B cell (primary cell): ENCODE data around the gene GATA3. TPM values are rescaled to one million over a fixed set of nuclear protein-coding genes. Genes with fewer than 3 reads are reported as not detected.
A peak's percentile ranks its signal among the peaks of the same experiment; 100 is the strongest.

ENCODE experiments used
- ATAC-seq: fragments of 200-7000 bp; cut with Tn5 transposase; one replicate; pipeline ENCODE4 v1.10.0; 2021; ENCODE audit warnings: low read depth, mild to moderate bottlenecking, moderate number of reproducible peaks, moderate library complexity
- CTCF ChIA-PET: fragments of 350-600 bp; sonication (Branson Sonifier 250); formaldehyde crosslinking; loops from one replicate; lab custom pipeline; 2021; ENCODE audit warnings: antibody characterized with exemption, inconsistent platforms; lab: Charles Lee
- POLR2A ChIA-PET: fragments of 350-600 bp; sonication (Branson Sonifier 250); formaldehyde crosslinking; loops from one replicate; lab custom pipeline; 2021; ENCODE audit warnings: antibody characterized with exemption; lab: Charles Lee
- DNase-seq: peaks from one replicate; pipeline ENCODE4 v3.0.0; 2013
- H2AFZ ChIP-seq: 2 replicates; pipeline ENCODE4 v1.6.1; 2012; ENCODE audit warnings: mild to moderate bottlenecking, low read depth, low read length; ENCODE audit not compliant: insufficient read depth, poor library complexity, severe bottlenecking
- H3K27ac ChIP-seq, 2 donors: 1 replicate in 1 of 2; 2 replicates in 1 of 2; pipeline ENCODE4 v1.5.1; 2012 to 2013; ENCODE audit warnings: low read length in 2 of 2, mild to moderate bottlenecking in 2 of 2, moderate library complexity in 1 of 2
- H3K27me3 ChIP-seq, 4 experiments: fragments of 200-600 bp in 1 of 4; sonication (generic) in 1 of 4; replicated peaks in 1 of 4; 1 replicate in 2 of 4; 2 replicates in 2 of 4; pipeline versions ENCODE4 v1.6.1 to v1.7.0; 2013 to 2016; ENCODE audit warnings: low read length in 3 of 4, mild to moderate bottlenecking in 2 of 4, mixed read lengths in 1 of 4, moderate library complexity in 1 of 4; ENCODE audit not compliant: insufficient read depth in 4 of 4, control insufficient read depth in 3 of 4; ENCODE audit errors: control extremely low read depth in 1 of 4
- H3K36me3 ChIP-seq, 2 experiments: replicated peaks in 1 of 2; 1 replicate in 1 of 2; 2 replicates in 1 of 2; pipeline versions ENCODE4 v1.6.1 to v1.7.1; 2013; ENCODE audit warnings: low read length in 1 of 2; ENCODE audit not compliant: insufficient read depth in 2 of 2, control insufficient read depth in 1 of 2; ENCODE audit errors: control extremely low read depth in 1 of 2, extremely low read depth in 1 of 2
- H3K4me1 ChIP-seq, 2 donors: fragments of 200-600 bp in 1 of 2; sonication (generic) in 1 of 2; 1 replicate in 1 of 2; 2 replicates in 1 of 2; pipeline versions ENCODE4 v1.5.1 to v1.6.1; 2013 to 2017; ENCODE audit warnings: low read length in 2 of 2; ENCODE audit not compliant: control insufficient read depth in 2 of 2, insufficient read depth in 2 of 2
- H3K4me2 ChIP-seq: replicated peaks from 2 replicates; pipeline ENCODE3; 2012; ENCODE audit warnings: mild to moderate bottlenecking, low read depth, low read length; ENCODE audit not compliant: poor library complexity, severe bottlenecking
- H3K4me3 ChIP-seq, 5 experiments: fragments of 200-600 bp in 1 of 5; sonication (generic) in 1 of 5; 1 replicate in 3 of 5; 2 replicates in 2 of 5; pipeline versions ENCODE4 v1.5.1 to v1.7.0; 2011 to 2016; ENCODE audit warnings: low read length in 4 of 5, mild to moderate bottlenecking in 4 of 5, low read depth in 2 of 5, control low read depth in 1 of 5, moderate library complexity in 1 of 5; ENCODE audit not compliant: insufficient read depth in 1 of 5; ENCODE audit errors: control extremely low read depth in 1 of 5, extremely low read depth in 1 of 5
- H3K79me2 ChIP-seq: fragments of 200-600 bp; sonication (generic); one replicate; pipeline ENCODE4 v1.6.0; 2016; ENCODE audit warnings: low read length; ENCODE audit not compliant: control insufficient read depth, insufficient read depth
- H3K9ac ChIP-seq: fragments of 200-600 bp; sonication (generic); 2 replicates; pipeline ENCODE4 v1.6.1; 2017; ENCODE audit warnings: mild to moderate bottlenecking, low read length, moderate library complexity
- H3K9me3 ChIP-seq, 3 donors: one replicate each; pipeline versions ENCODE4 v1.6.1 to v1.7.1; 2013; ENCODE audit warnings: low read length in 2 of 3; ENCODE audit not compliant: control insufficient read depth in 2 of 3, insufficient read depth in 1 of 3; ENCODE audit errors: control extremely low read depth in 1 of 3
- H4K20me1 ChIP-seq: 2 replicates; pipeline ENCODE4 v1.6.0; 2012; ENCODE audit warnings: mild to moderate bottlenecking, low read length; ENCODE audit not compliant: insufficient read depth, control insufficient read depth, poor library complexity, severe bottlenecking
- H3K27ac Mint-ChIP-seq: one replicate; pipeline ENCODE4 v1.8.0; 2021; ENCODE audit warnings: mixed read lengths
- H3K27me3 Mint-ChIP-seq: one replicate; pipeline ENCODE4 v1.8.0; 2021; ENCODE audit warnings: mixed read lengths
- H3K4me1 Mint-ChIP-seq: one replicate; pipeline ENCODE4 v1.8.0; 2021; ENCODE audit warnings: mixed read lengths
- H3K4me3 Mint-ChIP-seq: one replicate; pipeline ENCODE4 v1.8.0; 2021; ENCODE audit warnings: mixed read lengths
- H3K9me3 Mint-ChIP-seq: one replicate; pipeline ENCODE4 v1.8.0; 2022; ENCODE audit warnings: mixed read lengths; ENCODE audit not compliant: insufficient read depth
- EZH2 ChIP-seq: IDR thresholded peaks from 2 replicates; pipeline ENCODE4 v1.6.1; 2012; ENCODE audit warnings: borderline replicate concordance, low read depth, mild to moderate bottlenecking, moderate library complexity, low read length; ENCODE audit not compliant: insufficient read depth, poor library complexity, severe bottlenecking
- WGBS: methylation state at CpG from one replicate; pipeline ENCODE4 v1.1.5; 2013; ENCODE audit warnings: missing lambda C conversion rate; ENCODE audit not compliant: insufficient coverage; 5-methylcytosine and 5-hydroxymethylcytosine counted together
- intact Hi-C: fragments of 100-400 bp; cut with micrococcal nuclease; formaldehyde crosslinking; loops from one replicate; pipeline ENCODE4 v1.10.0; 2022
- polyA plus RNA-seq: library from polyadenylated mRNA; depleted of rRNA; stranded (reverse); fragments of >200 nt; gene quantifications from 2 replicates; pipeline ENCODE4 v1.2.3, GENCODE V29; 2012
- total RNA-seq, 2 donors: library from RNA; stranded (reverse); fragments of 120-200 nt in 1 of 2; gene quantifications; 1 replicate in 1 of 2; 2 replicates in 1 of 2; pipeline versions ENCODE4 v1.2.3 to v1.2.4, GENCODE V29; 2013 to 2022
- TF ChIP-seq, protein P1 (sequence below): fragments of 200-600 bp; IDR thresholded peaks from one replicate; pipeline ENCODE4 v1.8.0; 2022; ENCODE audit warnings: antibody characterized with exemption, mild to moderate bottlenecking

The GATA3 gene
- total and polyA plus RNA-seq, 2 donors (not counting 1 experiment from before 2014, with no cell fraction given) = 0.60 to 0.94 TPM

DNA sequence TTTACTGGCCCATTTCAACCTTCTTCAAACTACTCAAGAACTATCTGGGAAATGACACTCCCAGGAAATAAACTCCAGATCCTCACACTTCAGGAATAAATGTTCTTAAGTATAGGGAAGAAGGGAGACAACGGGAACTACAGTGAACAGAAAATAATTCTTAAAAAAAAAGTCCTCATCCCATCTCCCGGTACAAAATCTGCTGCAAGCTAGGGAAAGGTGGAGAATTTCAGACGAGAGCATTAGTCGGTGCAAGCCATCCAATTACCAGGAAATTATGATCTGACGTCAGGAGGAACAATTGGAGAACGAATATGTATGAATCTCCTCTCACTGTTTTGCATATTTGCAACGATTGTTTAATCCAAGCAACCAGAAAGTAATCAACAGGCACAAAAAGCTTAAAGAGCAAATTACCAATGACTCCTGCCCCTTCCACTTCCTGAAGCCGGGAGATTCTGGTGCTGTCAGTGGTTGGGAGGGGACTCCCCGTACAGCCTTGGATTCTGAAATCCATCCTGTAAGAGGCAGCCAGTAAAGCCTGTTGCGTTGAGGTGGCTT, 15.1 kb upstream of the GATA3 start:
- H3K27me3 ChIP-seq = peaks cover 0 to 95% (median 83%) of the 10 kb centered on the region in 4 experiments
- intact Hi-C loops = loop anchor here (2.0 kb wide), 1 partner anchor 15 kb away; the partner anchor contains the start of gene GATA3
- no peak overlapping the region for H3K4me2 ChIP-seq
- ChIA-PET CTCF (no interaction called here), POLR2A (no interaction called here)
- no peaks in the 10 kb centered on the region for H3K79me2 ChIP-seq
- TF ChIP-seq, protein P1, sequence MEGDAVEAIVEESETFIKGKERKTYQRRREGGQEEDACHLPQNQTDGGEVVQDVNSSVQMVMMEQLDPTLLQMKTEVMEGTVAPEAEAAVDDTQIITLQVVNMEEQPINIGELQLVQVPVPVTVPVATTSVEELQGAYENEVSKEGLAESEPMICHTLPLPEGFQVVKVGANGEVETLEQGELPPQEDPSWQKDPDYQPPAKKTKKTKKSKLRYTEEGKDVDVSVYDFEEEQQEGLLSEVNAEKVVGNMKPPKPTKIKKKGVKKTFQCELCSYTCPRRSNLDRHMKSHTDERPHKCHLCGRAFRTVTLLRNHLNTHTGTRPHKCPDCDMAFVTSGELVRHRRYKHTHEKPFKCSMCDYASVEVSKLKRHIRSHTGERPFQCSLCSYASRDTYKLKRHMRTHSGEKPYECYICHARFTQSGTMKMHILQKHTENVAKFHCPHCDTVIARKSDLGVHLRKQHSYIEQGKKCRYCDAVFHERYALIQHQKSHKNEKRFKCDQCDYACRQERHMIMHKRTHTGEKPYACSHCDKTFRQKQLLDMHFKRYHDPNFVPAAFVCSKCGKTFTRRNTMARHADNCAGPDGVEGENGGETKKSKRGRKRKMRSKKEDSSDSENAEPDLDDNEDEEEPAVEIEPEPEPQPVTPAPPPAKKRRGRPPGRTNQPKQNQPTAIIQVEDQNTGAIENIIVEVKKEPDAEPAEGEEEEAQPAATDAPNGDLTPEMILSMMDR = no peak
- no peak for TF ChIP-seq EZH2
- peaks cover 31% of the 10 kb centered on the region for H3K4me1 Mint-ChIP-seq
- WGBS = no CpG with 5 or more reads among the region's 10 CpGs
- DNase-seq (peak; percentile 27), ATAC-seq (no peak)
- H3K27me3 Mint-ChIP-seq = peaks cover 81% of the 10 kb centered on the region
- no peaks in the 10 kb centered on the region for H4K20me1 ChIP-seq
- H3K9ac ChIP-seq = no peak overlapping the region
- no peaks in the 10 kb centered on the region for H3K36me3 ChIP-seq
- no peak overlapping the region for H3K4me3 Mint-ChIP-seq
- peaks cover 6% of the 10 kb centered on the region for H3K9me3 Mint-ChIP-seq
- H3K27ac Mint-ChIP-seq = no peak overlapping the region
- H3K9me3 ChIP-seq = peaks cover 0 to 48% (median 4%) of the 10 kb centered on the region in 3 donors
- H3K4me1 ChIP-seq = peaks cover 38 to 57% of the 10 kb centered on the region in 2 donors
- H3K4me3 ChIP-seq = no peak overlapping the region
- H2AFZ ChIP-seq = no peak overlapping the region
- H3K27ac ChIP-seq = no peak overlapping the region

DNA sequence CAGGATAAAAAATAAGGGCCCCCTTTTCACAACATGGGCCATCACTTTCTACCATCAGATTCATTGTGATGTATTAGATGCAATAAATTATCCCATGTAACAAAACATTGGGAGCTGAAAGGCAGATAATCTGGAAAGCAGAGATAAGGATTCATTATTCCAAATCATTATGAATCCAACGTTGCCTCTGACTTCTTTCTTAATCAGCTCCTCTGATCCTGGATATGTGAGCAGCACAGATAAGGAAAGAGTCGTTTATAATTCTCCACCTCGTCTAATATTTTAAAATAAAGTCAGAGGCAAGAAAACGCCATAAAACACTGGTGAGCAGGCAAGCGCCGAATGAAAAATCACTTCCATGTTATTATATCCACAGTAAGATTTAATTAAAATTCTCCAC, 13.8 kb upstream of the GATA3 start:
- TF ChIP-seq, protein P1 = no peak
- TF ChIP-seq EZH2 = no peak
- Histone ChIP-seq H3K4me1 (peaks cover 41 to 63% of the 10 kb centered on the region in 2 donors), H4K20me1 (no peaks in the 10 kb centered on the region), H3K9ac (no peak overlapping the region), H3K36me3 (no peaks in the 10 kb centered on the region), H3K4me2 (no peak overlapping the region), H3K4me3 (no peak overlapping the region), H3K27me3 (peaks cover 0 to 98% (median 88%) of the 10 kb centered on the region in 4 experiments), H3K9me3 (peaks cover 0 to 51% (median 4%) of the 10 kb centered on the region in 3 donors), H3K27ac (no peak overlapping the region), H3K79me2 (no peaks in the 10 kb centered on the region), H2AFZ (no peak overlapping the region)
- intact Hi-C loops = no loop called here
- H3K4me3 Mint-ChIP-seq = no peak overlapping the region
- no CpG with 5 or more reads among the region's 6 CpGs for WGBS
- CTCF ChIA-PET = no interaction called here
- H3K4me1 Mint-ChIP-seq = peaks cover 39% of the 10 kb centered on the region
- POLR2A ChIA-PET = interaction anchor here (0.6 kb wide), 1 partner anchor 9 kb away, joined by 6 read pairs; no protein-coding TSS in a partner anchor
- no peak overlapping the region for H3K27ac Mint-ChIP-seq
- ATAC-seq (no peak), DNase-seq (no peak)
- H3K27me3 Mint-ChIP-seq = peaks cover 87% of the 10 kb centered on the region
- H3K9me3 Mint-ChIP-seq = peaks cover 6% of the 10 kb centered on the region
